ENCODE measurements around the gene RAB44.

GRCh38 chr6:36692861-36693702, 4.5 kb upstream of the RAB44 start:
- TF ChIP-seq CTCF (IDR thresholded peaks at IDR 0.05; ENCODE audit: low read depth, low read length) (no peak), EZH2phosphoT487 (IDR thresholded peaks at IDR 0.05; ENCODE audit: low read depth) (no peak)

All from OCI-LY3 (cell line).